Measurements from ENCODE around the gene THOP1.

Gene THOP1

DNA sequence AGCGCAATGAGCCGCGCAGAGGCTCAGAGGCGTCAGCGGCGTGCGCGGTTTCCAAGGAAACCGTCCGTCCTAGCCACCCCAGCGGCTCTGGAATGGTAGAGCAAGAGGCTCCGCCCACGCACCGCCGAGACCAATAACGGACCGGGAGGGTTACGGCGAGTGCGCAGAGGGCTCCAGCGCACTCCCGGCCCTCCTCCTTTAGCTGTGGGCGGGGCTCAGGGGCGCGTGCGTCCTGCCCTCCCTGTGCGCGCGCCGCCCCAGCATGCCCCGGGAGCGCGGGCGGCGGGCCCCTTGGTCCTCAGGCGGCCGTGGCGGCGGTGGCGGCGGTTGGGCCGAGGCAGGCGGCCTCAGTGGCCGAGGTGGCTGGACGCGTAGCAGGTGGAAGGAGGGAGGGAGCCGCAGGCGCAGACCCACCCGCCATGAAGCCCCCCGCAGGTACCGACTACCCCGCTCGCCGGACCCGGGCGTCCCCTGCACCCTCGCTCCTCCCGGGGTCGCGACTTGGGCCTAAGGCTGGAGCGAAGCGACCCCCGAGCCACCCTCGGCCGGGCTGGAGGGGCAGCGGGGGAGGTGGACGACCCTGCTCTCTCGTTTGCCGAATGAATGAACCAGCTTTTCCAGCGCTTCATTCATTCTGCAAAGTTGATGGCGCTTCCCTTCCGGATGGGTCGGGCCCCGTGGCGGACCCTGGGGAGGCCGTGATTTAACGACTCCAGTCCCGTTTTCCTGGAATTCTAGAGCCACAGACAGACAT is at the start of gene THOP1:
Gene THOP1 (plus strand): TSS at position 260 of the 754 bp plus-strand sequence. CDS start 160 bp downstream, at position 420.
- Mint-ChIP-seq H3K4me1 (peaks cover 59% of the 10 kb centered on the region), H3K27me3 (no peaks in the 10 kb centered on the region), H3K36me3 (peaks cover 12% of the 10 kb centered on the region), H3K9me3 (no peaks in the 10 kb centered on the region), H3K4me3 (peak within 1 kb of the TSS; percentile 92), H3K27ac (peak within 1 kb of the TSS; percentile 77)
- DNase-seq: peak; percentile 99
- CTCF ChIA-PET: interaction anchor here (1.3 kb wide), 1 partner anchor 35 kb away, joined by 4 read pairs; no protein-coding TSS in a partner anchor

DNA sequence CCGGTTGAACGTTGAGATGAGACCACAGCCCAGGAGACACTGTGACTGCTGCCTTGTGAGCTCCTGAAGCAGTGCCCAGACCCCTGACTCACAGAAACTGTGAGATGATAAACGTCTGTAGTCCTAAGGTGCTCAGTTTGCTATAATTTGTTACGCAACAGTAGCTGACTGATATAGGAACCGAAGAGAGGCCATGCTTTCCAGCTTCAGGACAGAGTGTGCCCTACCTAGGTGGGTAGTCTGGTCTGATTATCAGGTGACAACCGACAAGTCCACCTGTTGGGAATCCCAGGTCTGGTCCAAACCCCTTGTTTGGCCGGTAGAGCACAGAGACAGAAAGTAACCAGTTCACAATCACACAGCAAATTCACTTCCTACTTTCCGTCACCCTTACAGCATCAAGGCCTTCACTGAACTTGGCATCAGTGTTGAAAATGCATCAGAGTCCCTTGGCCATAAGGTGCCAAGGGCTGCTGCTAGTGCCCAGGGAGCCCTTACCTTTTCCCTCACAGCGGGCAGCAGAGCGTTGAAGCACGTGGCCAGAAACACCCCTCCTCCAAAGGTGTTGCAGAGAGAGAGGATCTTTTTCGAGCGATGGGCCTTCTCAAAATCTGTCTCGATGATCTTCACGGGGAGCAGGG is 48.6 kb upstream of the THOP1 start:
- DNase-seq: no peak
- Mint-ChIP-seq H3K27me3 (peaks cover 9% of the 10 kb centered on the region), H3K4me3 (no peak overlapping the region), H3K36me3 (peaks cover 23% of the 10 kb centered on the region), H3K27ac (no peak overlapping the region), H3K9me3 (no peaks in the 10 kb centered on the region), H3K4me1 (peaks cover 16% of the 10 kb centered on the region)
- CTCF ChIA-PET: interaction anchor here (0.8 kb wide), 1 partner anchor 12 kb away, joined by 3 read pairs; no protein-coding TSS in a partner anchor

DNA sequence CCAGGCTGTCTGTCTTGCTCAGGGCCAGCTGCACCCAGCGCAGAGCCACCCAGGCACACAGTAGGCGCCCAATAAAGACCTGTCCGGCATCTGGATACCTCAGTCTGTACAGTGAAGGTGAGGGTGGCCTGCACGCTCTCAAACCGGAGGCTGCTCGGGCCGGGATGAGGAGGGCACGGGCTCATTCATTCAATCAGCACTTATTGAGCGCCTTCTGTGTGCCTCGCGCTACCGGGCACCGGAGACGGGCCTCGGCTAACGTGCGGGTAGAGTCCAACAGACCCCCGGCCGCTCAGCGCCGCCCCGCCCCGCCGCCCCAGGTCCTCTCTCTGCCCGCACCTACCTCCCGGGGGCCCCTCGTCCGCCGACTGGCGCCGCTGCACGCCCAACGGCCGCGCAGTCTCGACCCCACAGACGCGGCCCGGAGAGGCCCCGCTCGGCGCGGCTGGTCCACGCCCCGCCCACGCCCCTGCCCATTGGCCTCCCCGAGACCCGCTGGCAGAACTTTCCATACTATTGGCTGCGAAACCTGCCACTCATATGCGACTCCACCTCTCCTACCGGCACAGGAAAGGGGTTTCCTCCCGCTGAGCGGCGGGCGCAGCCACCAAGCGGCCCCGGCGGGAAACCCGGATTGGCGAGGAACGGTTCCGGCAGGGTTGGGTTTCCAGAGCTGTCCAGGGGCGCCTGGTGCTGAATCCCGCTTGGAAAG is 45.5 kb upstream of the THOP1 start, which contains the start of gene SLC39A3:
Gene SLC39A3 (minus strand): TSS at position 416 of the 712 bp plus-strand sequence. CDS start 2,760 bp downstream, outside the sequence.
- peak; percentile 99 for DNase-seq
- no peaks in the 10 kb centered on the region for H3K9me3 Mint-ChIP-seq
- peaks cover 16% of the 10 kb centered on the region for H3K4me1 Mint-ChIP-seq
- H3K27me3 Mint-ChIP-seq: peaks cover 27% of the 10 kb centered on the region
- H3K36me3 Mint-ChIP-seq: peaks cover 15% of the 10 kb centered on the region
- H3K27ac Mint-ChIP-seq: peak within 1 kb of the TSS; percentile 84
- peak within 1 kb of the TSS; percentile 90 for H3K4me3 Mint-ChIP-seq
- CTCF ChIA-PET: interaction anchor here (1.9 kb wide), 1 partner anchor 9 kb away, joined by 9 read pairs; no protein-coding TSS in a partner anchor

DNA sequence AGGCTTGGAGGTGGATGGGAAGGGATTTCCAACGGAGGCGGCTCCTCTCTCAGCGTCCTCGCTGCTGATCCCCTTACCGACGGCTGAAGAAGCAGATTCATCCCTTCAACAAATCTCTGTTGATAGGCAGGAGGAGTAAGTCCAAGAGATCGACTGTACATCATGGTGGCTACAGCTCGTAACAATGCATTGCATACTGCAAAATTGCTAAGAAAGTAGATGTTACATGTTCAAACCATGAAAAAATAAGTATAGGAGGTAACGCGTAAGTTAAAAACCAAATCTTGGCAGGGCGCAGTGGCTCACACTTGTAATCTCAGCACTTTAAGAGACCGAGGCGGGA is 45.0 kb upstream of the THOP1 start:
- Mint-ChIP-seq H3K27ac (no peak overlapping the region), H3K4me1 (peaks cover 16% of the 10 kb centered on the region), H3K4me3 (peak overlapping the region; percentile 90), H3K9me3 (no peaks in the 10 kb centered on the region), H3K36me3 (peaks cover 14% of the 10 kb centered on the region), H3K27me3 (peaks cover 31% of the 10 kb centered on the region)
- CTCF ChIA-PET: interaction anchor here (0.6 to 1.9 kb wide), 2 partner anchors 9 to 92 kb away, joined by 3 to 9 read pairs; no protein-coding TSS in a partner anchor
- no peak for DNase-seq

DNA sequence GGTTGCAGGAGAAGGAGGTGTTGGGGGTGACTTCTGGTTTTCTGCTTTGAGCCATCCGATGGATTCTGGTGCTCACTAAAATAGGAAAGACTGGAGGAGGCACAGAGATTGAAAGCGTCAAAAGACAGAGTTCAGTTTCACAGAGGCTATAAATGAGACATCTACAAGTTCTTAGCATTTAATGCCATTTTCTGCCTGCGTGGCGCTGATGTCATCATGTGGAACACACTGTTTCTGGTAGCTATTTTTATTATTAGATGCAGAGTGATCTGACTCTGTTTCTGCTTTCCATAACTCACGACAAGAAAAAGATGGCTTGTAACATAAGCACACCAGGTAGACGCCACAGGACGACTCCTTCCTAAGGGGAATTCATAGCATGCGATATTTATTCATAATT is 42.2 kb upstream of the THOP1 start:
- Mint-ChIP-seq H3K27ac (no peak overlapping the region), H3K4me1 (peaks cover 15% of the 10 kb centered on the region), H3K4me3 (no peak overlapping the region), H3K36me3 (peaks cover 2% of the 10 kb centered on the region), H3K27me3 (peaks cover 34% of the 10 kb centered on the region), H3K9me3 (no peaks in the 10 kb centered on the region)
- DNase-seq: no peak
- CTCF ChIA-PET: no interaction called here

DNA sequence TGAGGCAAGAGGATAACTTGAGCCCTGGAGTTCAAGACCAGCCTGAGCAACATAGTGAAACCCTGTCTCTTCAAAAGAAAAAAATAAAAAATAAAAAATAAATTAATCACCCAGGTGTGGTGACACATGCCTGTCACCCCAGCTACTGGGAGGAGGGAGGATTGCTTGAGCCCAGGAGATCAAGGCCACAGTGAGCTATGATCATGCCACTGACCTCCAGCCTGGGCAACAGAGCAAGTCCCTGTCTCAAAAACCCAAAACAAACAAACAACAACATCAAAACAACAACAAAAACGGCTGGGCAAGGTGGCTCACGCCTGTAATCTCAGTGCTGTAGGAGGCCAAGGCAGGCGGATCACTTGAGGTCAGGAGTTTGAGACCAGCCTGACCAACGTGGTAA is 41.2 kb upstream of the THOP1 start:
- no peak overlapping the region for H3K27ac Mint-ChIP-seq
- H3K36me3 Mint-ChIP-seq: peaks cover 2% of the 10 kb centered on the region
- H3K4me3 Mint-ChIP-seq: no peak overlapping the region
- no peaks in the 10 kb centered on the region for H3K9me3 Mint-ChIP-seq
- CTCF ChIA-PET: no interaction called here
- no peak for DNase-seq
- peaks cover 36% of the 10 kb centered on the region for H3K27me3 Mint-ChIP-seq
- peaks cover 8% of the 10 kb centered on the region for H3K4me1 Mint-ChIP-seq

DNA sequence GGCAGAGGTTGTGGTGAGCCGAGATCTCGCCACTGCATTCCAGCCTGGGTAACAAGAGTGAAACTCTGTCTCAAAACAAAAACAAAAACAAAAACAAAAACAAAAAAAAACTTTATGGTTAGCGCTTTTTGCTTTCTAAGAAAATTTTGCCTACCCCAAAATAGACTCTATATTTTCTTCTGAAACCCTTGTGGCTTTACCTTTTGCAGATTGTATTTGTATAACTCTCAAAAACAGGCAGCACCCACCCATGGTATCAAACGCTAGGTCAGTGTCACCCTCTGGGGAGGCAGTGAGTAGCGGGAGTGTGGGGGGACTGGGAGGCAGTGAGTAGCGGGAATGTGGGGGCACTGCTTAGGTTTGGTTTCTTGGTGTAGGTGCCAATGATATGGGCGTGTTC is 38.0 kb upstream of the THOP1 start:
- no peaks in the 10 kb centered on the region for H3K9me3 Mint-ChIP-seq
- no peak overlapping the region for H3K4me3 Mint-ChIP-seq
- CTCF ChIA-PET: interaction anchor here (3.5 kb wide), 1 partner anchor 100 kb away, joined by 49 read pairs; no protein-coding TSS in a partner anchor
- DNase-seq: no peak
- peaks cover 20% of the 10 kb centered on the region for H3K27me3 Mint-ChIP-seq
- no peaks in the 10 kb centered on the region for H3K36me3 Mint-ChIP-seq
- H3K4me1 Mint-ChIP-seq: no peaks in the 10 kb centered on the region
- H3K27ac Mint-ChIP-seq: no peak overlapping the region

DNA sequence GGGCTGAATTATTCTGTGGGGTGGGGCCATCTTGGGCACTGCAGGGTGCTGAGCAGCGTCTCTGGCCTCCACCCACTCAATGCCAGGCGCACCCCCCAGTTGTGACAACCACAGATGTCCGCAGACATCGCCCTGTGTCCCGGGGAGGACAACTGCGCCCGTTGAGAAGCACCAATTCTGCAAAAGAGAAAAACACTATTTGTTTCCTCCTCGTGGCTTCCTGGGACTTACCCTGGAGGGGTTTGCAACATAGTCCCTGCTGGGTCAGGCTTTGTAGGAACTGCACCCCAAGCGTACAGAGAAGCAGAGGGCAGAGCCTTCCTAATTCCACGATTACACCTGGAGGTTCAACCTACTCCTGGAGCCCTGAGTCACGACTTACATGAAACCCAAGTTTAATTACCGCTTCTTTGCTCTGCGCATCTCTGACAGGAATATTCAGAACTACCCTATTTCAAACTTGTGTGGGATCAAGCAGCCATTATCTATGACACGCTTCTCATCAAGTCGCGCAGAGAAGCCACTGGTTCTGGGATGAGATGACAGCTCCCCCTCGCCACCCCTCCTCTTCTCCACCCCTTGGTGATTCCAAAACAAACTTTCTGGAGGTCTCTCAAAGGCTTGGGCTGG is 34.4 kb upstream of the THOP1 start:
- Mint-ChIP-seq H3K27ac (no peak overlapping the region), H3K36me3 (peaks cover 3% of the 10 kb centered on the region), H3K27me3 (peaks cover 5% of the 10 kb centered on the region), H3K4me1 (no peaks in the 10 kb centered on the region), H3K4me3 (no peak overlapping the region), H3K9me3 (no peaks in the 10 kb centered on the region)
- CTCF ChIA-PET: interaction anchor here (0.7 to 3.5 kb wide), 4 partner anchors 9 to 103 kb away, joined by 3 to 49 read pairs (median 8); no protein-coding TSS in a partner anchor
- no peak for DNase-seq

DNA sequence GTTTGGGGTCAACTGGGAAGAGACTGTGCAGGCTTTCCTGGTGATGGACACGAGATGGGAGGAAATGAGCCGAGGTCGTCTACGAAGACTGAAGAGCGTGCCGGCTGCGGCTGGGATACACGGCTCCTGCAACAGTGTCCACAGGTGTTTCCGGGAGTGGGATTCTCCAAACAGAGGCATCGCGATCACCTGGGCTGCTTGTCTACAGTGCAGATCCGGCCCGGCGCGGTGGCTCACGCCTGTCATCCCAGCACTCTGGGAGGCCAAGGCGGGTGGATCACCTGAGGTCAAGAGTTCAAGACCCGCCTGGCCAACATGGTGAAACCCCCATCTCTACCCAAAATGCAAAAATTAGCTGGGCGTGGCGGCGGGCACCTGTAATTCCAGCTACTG is 33.9 kb upstream of the THOP1 start:
- Mint-ChIP-seq H3K9me3 (no peaks in the 10 kb centered on the region), H3K4me1 (no peaks in the 10 kb centered on the region), H3K4me3 (no peak overlapping the region), H3K27ac (no peak overlapping the region), H3K36me3 (peaks cover 4% of the 10 kb centered on the region), H3K27me3 (peaks cover 5% of the 10 kb centered on the region)
- CTCF ChIA-PET: interaction anchor here (0.7 kb wide), 1 partner anchor 103 kb away, joined by 3 read pairs; no protein-coding TSS in a partner anchor
- no peak for DNase-seq

DNA sequence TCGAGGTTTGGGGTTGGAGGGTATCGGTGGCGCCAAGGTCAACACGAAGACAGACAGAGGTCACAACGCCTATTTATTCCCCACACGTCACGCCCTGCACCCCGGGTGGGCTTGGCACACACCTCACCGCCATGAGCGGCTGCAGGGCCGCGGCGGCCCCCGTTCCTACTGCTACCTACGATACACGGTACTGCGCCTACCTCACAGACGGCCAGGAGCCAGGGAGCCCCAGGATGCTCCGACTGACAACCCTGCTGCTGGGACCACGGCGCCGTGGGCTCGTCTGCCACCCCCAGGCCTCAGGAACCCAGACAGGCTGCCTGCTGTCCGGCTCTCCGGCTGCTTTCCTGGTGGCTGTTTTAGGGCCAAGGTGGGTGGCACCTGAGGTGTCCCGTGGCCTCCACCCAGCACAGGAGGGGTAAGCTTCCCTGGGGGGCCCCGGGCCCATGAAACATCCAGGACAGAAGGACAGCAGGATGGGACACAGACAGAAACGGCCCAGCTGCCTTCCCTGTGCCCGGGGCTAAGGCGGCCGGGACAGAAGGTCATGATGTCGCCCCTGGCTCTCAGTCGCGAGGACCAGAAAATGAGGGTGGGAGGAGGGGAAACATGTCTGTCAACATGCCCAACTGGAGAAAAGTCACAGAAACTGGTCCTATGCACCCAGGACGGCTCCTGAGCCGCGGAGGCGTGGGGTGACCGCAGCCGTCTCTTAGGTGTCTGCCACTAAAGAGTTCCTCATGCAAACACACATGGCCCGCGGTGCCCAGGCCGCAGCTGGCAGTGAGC is 30.4 kb upstream of the THOP1 start:
- no peaks in the 10 kb centered on the region for H3K9me3 Mint-ChIP-seq
- no peak for DNase-seq
- CTCF ChIA-PET: no interaction called here
- peaks cover 14% of the 10 kb centered on the region for H3K36me3 Mint-ChIP-seq
- H3K27me3 Mint-ChIP-seq: no peaks in the 10 kb centered on the region
- H3K4me1 Mint-ChIP-seq: no peaks in the 10 kb centered on the region
- no peak overlapping the region for H3K27ac Mint-ChIP-seq
- no peak overlapping the region for H3K4me3 Mint-ChIP-seq

DNA sequence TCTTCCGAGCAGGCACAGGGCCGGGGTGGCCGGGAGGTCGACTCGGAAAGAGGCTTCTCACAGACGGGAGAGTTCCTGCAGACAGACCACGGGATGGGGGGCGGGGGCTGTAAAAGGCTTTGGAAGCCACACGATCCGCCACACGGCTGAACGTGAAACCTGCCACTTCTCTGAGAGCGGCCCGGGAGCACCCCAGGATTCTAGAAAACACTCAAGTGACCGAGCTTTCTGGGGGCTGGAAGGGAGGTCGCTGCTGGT is 29.9 kb upstream of the THOP1 start:
- CTCF ChIA-PET: no interaction called here
- Mint-ChIP-seq H3K36me3 (peaks cover 16% of the 10 kb centered on the region), H3K4me3 (no peak overlapping the region), H3K27me3 (no peaks in the 10 kb centered on the region), H3K4me1 (no peaks in the 10 kb centered on the region), H3K27ac (no peak overlapping the region), H3K9me3 (no peaks in the 10 kb centered on the region)
- no peak for DNase-seq

DNA sequence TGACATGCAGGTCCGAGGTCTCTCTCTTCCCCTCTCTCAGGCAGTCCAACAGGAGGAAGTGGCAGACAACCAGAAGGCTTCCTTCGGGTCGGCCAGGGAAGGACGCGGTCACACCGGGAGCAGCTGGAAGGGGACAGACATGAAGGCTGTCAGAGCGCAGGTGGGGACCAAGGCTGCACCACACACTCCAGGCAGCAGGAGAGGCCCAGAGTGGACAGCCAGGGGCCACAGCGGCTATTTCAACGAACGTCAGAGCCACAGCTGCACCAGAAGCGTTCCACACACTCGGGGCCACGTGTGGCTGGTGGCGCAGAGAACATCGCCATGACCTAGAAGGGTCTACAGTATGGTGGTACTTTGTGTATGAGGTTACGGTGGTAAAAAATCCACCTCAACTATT is 29.5 kb upstream of the THOP1 start:
- CTCF ChIA-PET: no interaction called here
- no peak for DNase-seq
- Mint-ChIP-seq H3K27ac (no peak overlapping the region), H3K27me3 (no peaks in the 10 kb centered on the region), H3K4me1 (no peaks in the 10 kb centered on the region), H3K4me3 (no peak overlapping the region), H3K36me3 (peaks cover 16% of the 10 kb centered on the region), H3K9me3 (no peaks in the 10 kb centered on the region)

DNA sequence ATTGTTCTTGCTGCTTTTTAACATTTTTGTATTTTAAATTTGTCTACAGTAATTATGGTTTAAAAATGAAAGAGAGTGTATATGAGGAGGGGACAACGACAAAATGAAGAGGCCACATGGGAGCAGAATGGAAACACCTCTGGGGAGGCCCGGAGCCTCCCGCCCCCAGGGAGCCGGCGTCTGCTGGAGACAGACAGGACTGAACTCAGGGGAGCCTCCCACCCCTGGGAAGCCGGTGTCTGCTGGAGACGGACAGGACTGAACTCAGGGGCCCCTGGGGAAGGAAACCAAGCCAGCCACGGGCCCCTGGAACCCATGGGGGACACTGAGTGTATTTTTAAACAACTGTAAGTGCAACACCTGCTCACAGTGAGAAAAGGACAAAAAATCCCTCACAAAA is 28.8 kb upstream of the THOP1 start:
- Mint-ChIP-seq H3K4me1 (no peaks in the 10 kb centered on the region), H3K4me3 (no peak overlapping the region), H3K27ac (no peak overlapping the region), H3K36me3 (peaks cover 16% of the 10 kb centered on the region), H3K9me3 (no peaks in the 10 kb centered on the region), H3K27me3 (no peaks in the 10 kb centered on the region)
- CTCF ChIA-PET: no interaction called here
- no peak for DNase-seq
